Measurements from ENCODE around the gene OGFRL1. TPM values are rescaled to one million over a fixed set of nuclear protein-coding genes. Genes with fewer than 3 reads are reported as not detected.

OGFRL1 gene
- total RNA-seq = 8.4 and 20.8 TPM in 2 replicates

GRCh38 chr6:71288228-71289038 lies at the start of gene OGFRL1:
Gene OGFRL1, plus strand, starts transcription at chr6:71288811. Its CDS starts 126 bp downstream, at chr6:71288937.

